ENCODE data around the gene FBXO44.

The FBXO44 gene

DNA sequence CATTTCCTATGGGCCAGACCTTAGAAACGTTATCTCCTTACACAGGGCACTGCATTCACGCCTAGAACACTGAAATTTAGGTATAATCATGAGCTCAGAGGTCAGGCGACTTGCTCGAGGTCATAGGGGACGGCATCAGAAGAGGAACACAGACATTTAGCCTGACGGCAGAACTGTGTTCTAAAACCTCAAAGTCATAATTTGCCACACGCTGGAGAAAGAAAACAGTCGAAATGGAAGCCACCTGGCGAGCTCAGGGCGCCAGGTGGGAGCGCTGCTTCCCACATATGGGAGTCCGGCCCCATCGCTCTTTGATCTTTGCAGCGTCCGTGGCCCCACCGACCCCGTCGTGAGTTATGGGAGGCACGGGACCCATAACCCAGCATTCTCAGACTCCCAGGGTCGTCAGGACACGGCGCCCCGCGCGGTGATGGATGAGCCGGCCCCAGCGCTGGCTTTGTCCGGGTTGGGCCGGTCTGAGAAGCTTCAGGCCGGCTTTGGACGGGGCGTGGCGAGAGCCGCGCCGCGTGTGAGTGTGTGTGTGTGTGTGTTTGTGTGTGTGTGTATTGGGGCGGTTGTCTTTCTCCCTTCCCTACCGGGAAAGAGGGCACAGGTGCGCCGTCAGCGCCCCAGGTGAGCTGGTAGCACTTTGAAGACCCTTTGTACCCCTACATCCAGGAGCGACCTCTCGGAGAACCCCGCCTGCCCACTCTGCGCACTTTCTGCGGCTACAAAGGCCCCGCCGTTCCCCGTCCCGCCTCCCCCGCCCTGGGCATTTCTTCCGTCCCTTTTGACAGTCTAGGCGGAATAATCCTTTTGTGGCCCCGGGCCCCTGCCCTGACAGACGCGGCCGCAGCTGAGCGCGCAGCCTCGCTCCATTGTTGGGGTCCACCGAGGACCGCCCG is 36.0 kb downstream of the FBXO44 start:
- DNase-seq (ENCODE audit: low read depth in 2 of 2): no peak

DNA sequence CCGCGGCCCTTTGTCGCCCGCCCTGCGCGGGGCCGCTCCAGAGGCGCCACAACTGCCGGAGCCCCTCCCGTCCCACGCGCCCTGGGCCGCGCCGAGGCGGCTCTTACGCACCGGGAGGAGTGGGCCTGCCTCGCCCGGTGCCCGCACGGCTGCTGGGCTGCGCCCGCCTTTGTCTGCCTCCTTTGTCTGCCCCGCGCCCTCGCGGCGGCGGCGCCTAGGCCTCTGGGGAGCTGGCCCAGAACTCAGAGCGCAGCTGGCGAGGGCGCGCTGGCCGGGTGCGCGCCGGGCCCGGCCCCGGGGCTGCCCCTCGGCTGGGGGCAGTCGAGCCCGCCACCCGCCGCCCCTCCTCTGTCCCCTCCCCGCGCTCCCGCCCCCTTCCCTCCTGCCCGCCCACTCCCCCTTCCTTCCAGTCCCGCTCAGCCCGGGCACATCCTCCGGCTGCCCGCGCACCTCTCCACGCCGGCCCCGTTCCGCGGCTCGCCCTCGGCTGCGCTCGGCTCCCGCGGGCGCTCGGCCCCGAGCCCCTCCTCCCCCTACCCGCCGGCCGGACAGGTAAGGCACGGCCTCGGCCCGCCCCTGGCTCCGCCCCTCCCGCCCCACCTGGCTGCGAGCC is 36.7 kb downstream of the FBXO44 start, which contains the start of gene DRAXIN:
DRAXIN (plus strand) TSS at position 409 of the 613 bp plus-strand sequence. CDS start 14,549 bp downstream, outside the sequence.
- no peak for DNase-seq (ENCODE audit: low read depth in 2 of 2)

DNA sequence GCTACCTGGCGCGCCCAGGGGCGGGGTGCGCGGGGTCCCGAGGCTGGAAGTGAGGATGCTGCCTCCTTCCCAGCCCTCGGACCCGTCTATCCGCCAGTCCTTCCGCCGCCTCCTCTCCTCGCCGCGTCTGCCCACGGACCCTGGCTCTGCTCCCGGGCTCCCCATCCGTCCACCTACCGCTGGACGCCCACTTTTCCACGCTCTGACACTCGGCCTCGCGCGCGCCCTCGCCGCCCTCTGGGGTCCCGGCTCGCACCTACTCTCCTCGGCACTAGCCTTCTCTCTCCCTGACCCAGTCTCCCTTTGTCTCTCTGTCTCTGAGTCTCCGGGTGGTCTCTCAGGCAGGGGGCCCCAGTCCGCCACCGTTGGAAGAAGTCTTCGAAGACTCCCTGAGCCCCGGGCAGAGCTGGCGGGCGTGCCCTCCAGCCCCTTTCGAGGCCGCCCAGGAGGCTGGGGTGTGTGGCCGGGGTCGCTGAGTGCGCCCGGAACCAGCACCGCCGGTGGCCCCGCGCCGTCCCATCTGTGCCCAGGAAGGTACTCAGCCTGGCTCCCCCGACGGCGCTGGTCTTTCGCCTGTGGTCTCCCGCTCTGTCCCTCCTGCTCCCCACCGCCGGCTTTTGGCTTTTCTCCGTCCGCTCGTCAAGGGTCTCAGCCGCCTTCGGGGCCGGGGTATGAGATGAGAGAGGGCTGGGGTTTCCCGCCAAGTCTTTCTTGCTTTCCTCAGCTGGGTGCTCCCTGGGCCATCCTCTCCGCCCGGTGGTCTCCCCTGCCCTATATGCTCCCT is 37.4 kb downstream of the FBXO44 start:
- no peak for DNase-seq (ENCODE audit: low read depth in 2 of 2)

DNA sequence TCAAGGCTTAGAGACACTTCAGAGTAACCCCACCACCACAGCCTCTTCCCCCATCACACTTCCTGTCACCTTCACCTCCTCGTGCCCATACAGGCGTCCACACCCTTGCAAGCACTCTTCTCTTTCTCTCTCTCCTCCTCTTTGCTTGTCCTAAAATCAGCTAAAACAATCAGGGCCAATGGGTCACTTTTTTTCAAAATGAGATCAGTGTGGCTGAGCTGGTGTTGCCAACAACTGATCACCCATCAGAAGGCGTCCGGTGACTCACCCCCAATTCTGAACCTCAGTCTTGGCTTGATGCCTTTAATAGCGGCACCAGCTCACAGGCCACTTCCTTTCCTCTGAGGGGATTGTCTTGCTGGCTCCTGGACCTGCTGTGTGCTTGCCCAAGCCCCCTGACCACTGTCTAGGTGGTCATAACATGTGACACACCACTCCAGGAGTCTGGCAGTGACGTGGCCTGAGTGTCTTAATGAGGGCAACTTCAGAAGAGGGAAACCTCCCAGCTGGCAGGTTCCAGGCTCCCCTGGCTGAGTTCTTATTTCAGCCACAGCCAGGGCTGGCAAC is 38.4 kb downstream of the FBXO44 start:
- DNase-seq (ENCODE audit: low read depth in 2 of 2): peak; percentile 27 to 30

DNA sequence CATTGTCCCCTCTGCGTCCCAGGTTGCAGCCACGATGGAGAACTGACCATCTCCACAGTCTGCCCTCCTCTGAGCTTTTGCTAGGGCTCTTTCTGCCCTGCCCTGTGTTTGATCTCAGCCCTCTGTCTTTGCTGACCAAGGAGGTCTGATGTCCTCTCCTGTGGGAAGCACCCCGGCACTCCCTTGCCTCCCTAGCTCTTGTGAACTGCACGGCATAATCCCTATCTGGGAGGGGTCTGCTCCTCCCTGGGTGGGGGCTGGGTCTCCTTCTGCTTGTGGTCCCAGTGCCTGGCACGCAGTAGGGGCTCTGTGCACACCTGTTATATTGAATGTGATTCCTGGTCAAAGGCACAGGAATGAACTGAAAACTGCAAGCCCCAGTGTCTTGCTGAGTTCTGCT is 39.2 kb downstream of the FBXO44 start:
- no peak for DNase-seq (ENCODE audit: low read depth in 2 of 2)

DNA sequence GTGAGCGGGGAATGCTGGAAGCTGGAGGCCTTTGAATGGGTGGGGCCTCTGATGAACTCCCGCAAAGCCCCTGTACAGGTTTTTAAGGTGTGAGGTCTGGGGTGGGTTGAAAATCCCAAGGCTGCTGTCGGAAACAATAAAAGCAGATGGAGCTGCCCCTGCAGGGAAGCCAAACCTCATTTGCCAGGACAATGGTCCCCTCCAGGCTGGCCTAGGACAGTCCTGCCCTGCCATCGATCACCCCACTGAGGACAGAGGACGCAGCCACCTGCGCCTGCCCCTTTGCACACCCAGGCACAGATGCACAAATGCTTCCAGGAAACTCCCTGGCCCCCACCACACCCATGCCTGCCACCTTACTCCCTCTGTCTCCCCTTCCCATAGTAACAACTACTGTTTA is 41.2 kb downstream of the FBXO44 start:
- DNase-seq (ENCODE audit: low read depth in 2 of 2): no peak

GRCh38 chr1:11697188-11697892 is 42.7 kb downstream of the FBXO44 start:
- no peak for DNase-seq (ENCODE audit: low read depth in 2 of 2)

- DNase-seq (ENCODE audit: low read depth in 2 of 2): no peak
Measured at GRCh38 chr1:11697893-11698210, 43.2 kb downstream of the FBXO44 start.

GRCh38 chr1:11700601-11701467 is 46.2 kb downstream of the FBXO44 start:
- no peak for DNase-seq (ENCODE audit: low read depth in 2 of 2)

DNA sequence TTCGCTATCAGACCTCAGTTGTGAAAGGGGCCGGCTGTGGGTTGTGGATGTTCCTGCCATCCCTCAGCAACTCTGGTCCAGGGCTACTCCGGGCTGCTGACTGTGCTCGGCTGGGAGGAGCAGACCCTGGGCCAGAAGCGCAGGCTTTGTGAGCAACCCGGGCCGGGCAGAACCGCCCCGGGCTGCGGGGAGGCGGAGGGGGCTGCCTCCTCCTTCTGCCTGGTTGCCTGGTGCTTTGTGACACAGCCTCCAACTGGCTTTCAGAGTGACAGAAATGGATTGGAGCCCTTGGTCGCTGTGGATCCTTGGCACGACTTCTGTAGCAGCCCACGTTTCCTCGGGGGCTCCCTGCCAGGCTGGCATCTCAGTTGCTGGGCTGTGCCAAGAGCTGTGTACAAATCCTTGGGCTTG is 46.9 kb downstream of the FBXO44 start:
- no peak for DNase-seq (ENCODE audit: low read depth in 2 of 2)

GRCh38 chr1:11701981-11702803 is 47.5 kb downstream of the FBXO44 start:
- no peak for DNase-seq (ENCODE audit: low read depth in 2 of 2)

GRCh38 chr1:11703357-11704193 is 48.9 kb downstream of the FBXO44 start:
- DNase-seq (ENCODE audit: low read depth in 2 of 2): no peak

DNA sequence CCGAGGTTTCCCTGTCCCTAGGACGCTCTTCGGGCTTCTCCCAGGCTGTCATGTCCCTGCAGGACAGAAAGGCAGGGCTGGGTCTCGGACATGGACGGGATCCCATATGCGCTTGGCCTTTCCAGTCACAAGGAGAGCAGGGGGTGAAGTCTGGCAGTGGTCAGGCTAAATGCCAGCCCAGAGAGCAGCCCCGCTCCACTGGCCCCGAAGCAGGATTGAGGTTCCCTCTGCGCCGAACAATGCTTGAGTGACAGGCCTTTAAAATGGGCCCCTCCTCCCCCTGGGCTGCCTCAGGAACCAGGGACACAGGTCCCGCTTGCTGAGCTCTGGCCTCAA is 49.5 kb downstream of the FBXO44 start:
- no peak for DNase-seq (ENCODE audit: low read depth in 2 of 2)

GRCh38 chr1:11704691-11705475 is 50.2 kb downstream of the FBXO44 start:
- DNase-seq (ENCODE audit: low read depth in 2 of 2): no peak

DNA sequence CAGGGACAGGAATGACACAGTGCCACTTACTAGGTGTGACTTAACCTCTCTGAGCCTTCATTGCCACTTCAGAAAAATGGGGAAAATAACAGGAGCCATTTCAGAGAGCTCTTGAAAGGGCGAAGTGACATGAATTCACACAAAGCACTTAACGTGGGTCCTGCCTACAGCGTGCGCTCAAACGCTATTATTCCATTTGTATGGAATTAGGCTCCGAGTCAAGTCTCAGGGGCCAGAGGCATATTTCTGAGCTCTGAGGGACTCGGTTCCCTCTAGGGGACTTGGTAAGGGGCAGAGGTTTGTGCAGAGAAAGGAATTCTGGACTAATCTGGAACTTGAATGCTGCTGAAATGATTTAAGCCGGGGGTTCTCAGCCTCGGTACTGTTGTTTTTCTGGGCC is 50.9 kb downstream of the FBXO44 start:
- no peak for DNase-seq (ENCODE audit: low read depth in 2 of 2)

GRCh38 chr1:11706292-11706691 is 51.6 kb downstream of the FBXO44 start:
- no peak for DNase-seq (ENCODE audit: low read depth in 2 of 2)

DNA sequence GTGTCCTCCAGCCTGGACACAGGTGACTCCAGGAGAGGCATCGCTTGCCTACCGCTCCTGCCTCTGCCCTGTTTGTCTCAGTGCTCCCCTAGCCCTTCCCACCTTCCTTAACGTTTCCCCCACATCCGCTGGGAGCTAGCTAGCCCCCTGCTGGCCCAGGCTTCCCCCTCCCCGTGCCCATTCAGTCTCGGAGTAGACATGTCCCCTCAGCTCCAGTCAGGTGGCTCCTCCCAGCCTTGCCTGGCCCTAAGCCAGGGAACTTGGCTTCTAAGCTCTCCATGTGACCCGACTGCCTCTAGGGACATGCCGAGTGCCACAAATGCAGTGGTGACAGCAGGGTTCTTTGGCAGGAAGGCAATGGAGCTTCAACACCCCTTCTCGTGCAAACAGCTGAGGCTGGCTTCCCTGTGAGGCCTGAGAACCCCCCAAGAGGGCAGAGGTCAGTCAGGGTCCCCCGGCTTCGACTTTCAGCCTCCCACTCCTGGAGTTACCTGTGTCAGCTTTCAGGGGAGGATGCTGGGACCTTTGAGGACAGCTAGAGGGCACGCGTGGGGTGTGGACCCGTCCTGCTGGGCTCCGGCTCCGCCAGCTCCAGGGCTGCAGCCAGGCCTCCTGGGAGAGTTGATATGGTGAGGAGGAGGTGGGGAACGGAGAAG is 53.1 kb downstream of the FBXO44 start:
- DNase-seq (ENCODE audit: low read depth in 2 of 2): no peak

Data from stimulated activated CD8-positive, alpha-beta memory T cell treated with anti-CD3 and anti-CD28 coated beads, Interleukin-15, amount 100 ng/mL, for 4 hours (primary cell).